ENCODE measurements around the gene SH3RF3. TPM values are rescaled to one million over a fixed set of nuclear protein-coding genes. Genes with fewer than 3 reads are reported as not detected.

SH3RF3 gene
- total RNA-seq, 1 donor from 2014 or later: 7.9 TPM

GRCh38 chr2:109164311-109164710 is 35.3 kb downstream of the SH3RF3 start:
- Histone ChIP-seq H3K27me3 (ENCODE audit: low read depth) (no peaks in the 10 kb centered on the region), H3K27ac (replicated peaks) (peak overlapping the region; percentile 50), H3K9me3 (replicated peaks) (peaks cover 4% of the 10 kb centered on the region), H3K4me1 (peaks cover 50% of the 10 kb centered on the region), H3K36me3 (no peaks in the 10 kb centered on the region), H3K4me3 (no peak overlapping the region)
- TF ChIP-seq CTCF (IDR thresholded peaks at IDR 0.05; ENCODE audit: borderline replicate concordance): no peak
- DNase-seq: no peak
- intact Hi-C loops (cut with micrococcal nuclease): no loop called here

- Histone ChIP-seq H3K36me3 (no peaks in the 10 kb centered on the region), H3K27ac (replicated peaks) (peak overlapping the region; percentile 50), H3K9me3 (replicated peaks) (peaks cover 4% of the 10 kb centered on the region), H3K4me1 (peaks cover 50% of the 10 kb centered on the region), H3K4me3 (no peak overlapping the region), H3K27me3 (ENCODE audit: low read depth) (no peaks in the 10 kb centered on the region)
- intact Hi-C loops (cut with micrococcal nuclease): no loop called here
- no peak for TF ChIP-seq CTCF (IDR thresholded peaks at IDR 0.05; ENCODE audit: borderline replicate concordance)
- no peak for DNase-seq
Measured at GRCh38 chr2:109164739-109165221, 35.8 kb downstream of the SH3RF3 start.

- Histone ChIP-seq H3K9me3 (replicated peaks) (peaks cover 4% of the 10 kb centered on the region), H3K4me3 (no peak overlapping the region), H3K36me3 (no peaks in the 10 kb centered on the region), H3K4me1 (peaks cover 53% of the 10 kb centered on the region), H3K27me3 (ENCODE audit: low read depth) (no peaks in the 10 kb centered on the region), H3K27ac (replicated peaks) (no peak overlapping the region)
- no peak for TF ChIP-seq CTCF (IDR thresholded peaks at IDR 0.05; ENCODE audit: borderline replicate concordance)
- no peak for DNase-seq
- intact Hi-C loops (cut with micrococcal nuclease): no loop called here
Measured at GRCh38 chr2:109166811-109167210, 37.8 kb downstream of the SH3RF3 start.

- no peak for TF ChIP-seq CTCF (IDR thresholded peaks at IDR 0.05; ENCODE audit: borderline replicate concordance)
- Histone ChIP-seq H3K4me1 (peaks cover 60% of the 10 kb centered on the region), H3K36me3 (no peaks in the 10 kb centered on the region), H3K4me3 (no peak overlapping the region), H3K27ac (replicated peaks) (no peak overlapping the region), H3K27me3 (ENCODE audit: low read depth) (no peaks in the 10 kb centered on the region), H3K9me3 (replicated peaks) (peaks cover 4% of the 10 kb centered on the region)
- intact Hi-C loops (cut with micrococcal nuclease): no loop called here
- DNase-seq: no peak
Measured at GRCh38 chr2:109168086-109168485, 39.1 kb downstream of the SH3RF3 start.

- Histone ChIP-seq H3K4me1 (peaks cover 63% of the 10 kb centered on the region), H3K36me3 (no peaks in the 10 kb centered on the region), H3K9me3 (replicated peaks) (peaks cover 4% of the 10 kb centered on the region), H3K27ac (replicated peaks) (no peak overlapping the region), H3K4me3 (no peak overlapping the region), H3K27me3 (ENCODE audit: low read depth) (no peaks in the 10 kb centered on the region)
- intact Hi-C loops (cut with micrococcal nuclease): no loop called here
- DNase-seq: no peak
- TF ChIP-seq CTCF (IDR thresholded peaks at IDR 0.05; ENCODE audit: borderline replicate concordance): no peak
Measured at GRCh38 chr2:109168716-109169115, 39.7 kb downstream of the SH3RF3 start.

All from left ventricle myocardium inferior (tissue), 1 donor.